Ishikawa (cell line): ENCODE measurements around the gene NUP62CL.
A peak's percentile ranks its signal among the peaks of the same experiment; 100 is the strongest.

ENCODE experiments used
- CEBPB ChIP-seq: IDR thresholded peaks from 2 replicates; pipeline ENCODE4 v1.6.1; 2012
- CREB1 ChIP-seq: IDR thresholded peaks from 2 replicates; pipeline ENCODE4 v1.6.1; 2012; ENCODE audit warnings: low read depth
- EGR1 ChIP-seq: IDR thresholded peaks from 2 replicates; pipeline ENCODE4 v1.6.1; 2012
- EP300 ChIP-seq: IDR thresholded peaks from 2 replicates; pipeline ENCODE4 v1.6.1; 2012; ENCODE audit warnings: borderline replicate concordance
- MAX ChIP-seq: IDR thresholded peaks from 2 replicates; pipeline ENCODE4 v1.6.1; 2012
- RAD21 ChIP-seq: IDR thresholded peaks from 2 replicates; pipeline ENCODE4 v1.6.1; 2012; ENCODE audit warnings: low read depth
- REST ChIP-seq: IDR thresholded peaks from 2 replicates; pipeline ENCODE4 v1.6.1; 2012; ENCODE audit warnings: low read depth, mild to moderate bottlenecking
- TAF1 ChIP-seq: IDR thresholded peaks from 2 replicates; pipeline ENCODE4 v1.6.1; 2012; ENCODE audit warnings: low read depth, mild to moderate bottlenecking
- TEAD4 ChIP-seq: IDR thresholded peaks from 2 replicates; pipeline ENCODE4 v1.6.1; 2012
- YY1 ChIP-seq: IDR thresholded peaks from 2 replicates; pipeline ENCODE4 v1.6.1; 2012; ENCODE audit warnings: low read depth
- ZBTB7A ChIP-seq: IDR thresholded peaks from 2 replicates; pipeline ENCODE4 v1.6.1; 2012; ENCODE audit warnings: low read depth

- TF ChIP-seq EP300 (no peak), ZBTB7A (no peak), YY1 (no peak), MAX (peak; percentile 61; the same call in 1 of the 2 replicates), TAF1 (no peak; the same call in 1 of the 2 replicates), CREB1 (no peak), RAD21 (no peak), TEAD4 (no peak), CEBPB (no peak), REST (no peak), EGR1 (no peak)
Measured at GRCh38 chrX:107205770-107206696, at the start of gene NUP62CL, which contains the start of gene DNAAF6.
